HG02973 (cell line): Measurements from ENCODE around the gene AGTRAP.

Experiments
- ATAC-seq: cut with Tn5 transposase; IDR thresholded peaks from one replicate; pipeline ENCODE4 v1.9.1; 2021; ENCODE audit warnings: moderate library complexity; ENCODE audit not compliant: unreplicated experiment

The AGTRAP gene

GRCh38 chr1:11795238-11795890, 59.4 kb downstream of the AGTRAP start:
- no peak for ATAC-seq

DNA sequence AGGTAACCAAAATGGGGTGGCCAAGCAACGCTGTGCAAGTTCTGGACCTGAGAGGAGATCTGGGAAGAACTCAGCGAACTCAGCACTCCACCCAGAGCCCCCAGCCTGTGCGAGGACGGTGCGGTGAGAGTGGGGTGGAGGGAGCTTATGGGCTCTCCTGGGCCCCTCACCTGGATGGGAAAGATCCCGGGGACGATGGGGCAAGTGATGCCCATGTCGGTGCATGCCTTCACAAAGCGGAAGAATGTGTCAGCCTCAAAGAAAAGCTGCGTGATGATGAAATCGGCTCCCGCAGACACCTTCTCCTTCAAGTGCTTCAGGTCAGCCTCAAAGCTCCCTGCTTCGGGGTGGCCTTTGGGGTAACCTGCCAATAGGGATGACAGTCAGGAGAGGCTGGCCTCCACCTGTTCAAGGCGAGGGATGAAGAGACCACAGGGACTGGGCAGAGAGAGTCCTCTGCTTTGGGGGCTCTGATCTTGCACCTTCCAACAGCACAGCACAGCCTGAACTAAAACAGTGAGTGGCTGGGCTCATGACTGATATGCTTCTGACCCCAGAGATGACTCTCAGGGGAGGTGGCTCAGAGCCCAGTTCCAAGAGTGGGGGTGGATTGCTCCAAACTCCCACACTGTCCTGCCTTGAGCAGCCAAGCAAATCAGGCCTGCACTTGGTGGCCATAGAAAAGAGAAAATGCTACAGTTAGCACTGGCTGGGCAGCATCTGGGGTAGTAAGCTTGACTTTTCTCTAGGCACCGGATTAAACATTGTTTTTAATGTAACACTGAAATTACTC, 60.3 kb downstream of the AGTRAP start:
- ATAC-seq, result no peak

DNA sequence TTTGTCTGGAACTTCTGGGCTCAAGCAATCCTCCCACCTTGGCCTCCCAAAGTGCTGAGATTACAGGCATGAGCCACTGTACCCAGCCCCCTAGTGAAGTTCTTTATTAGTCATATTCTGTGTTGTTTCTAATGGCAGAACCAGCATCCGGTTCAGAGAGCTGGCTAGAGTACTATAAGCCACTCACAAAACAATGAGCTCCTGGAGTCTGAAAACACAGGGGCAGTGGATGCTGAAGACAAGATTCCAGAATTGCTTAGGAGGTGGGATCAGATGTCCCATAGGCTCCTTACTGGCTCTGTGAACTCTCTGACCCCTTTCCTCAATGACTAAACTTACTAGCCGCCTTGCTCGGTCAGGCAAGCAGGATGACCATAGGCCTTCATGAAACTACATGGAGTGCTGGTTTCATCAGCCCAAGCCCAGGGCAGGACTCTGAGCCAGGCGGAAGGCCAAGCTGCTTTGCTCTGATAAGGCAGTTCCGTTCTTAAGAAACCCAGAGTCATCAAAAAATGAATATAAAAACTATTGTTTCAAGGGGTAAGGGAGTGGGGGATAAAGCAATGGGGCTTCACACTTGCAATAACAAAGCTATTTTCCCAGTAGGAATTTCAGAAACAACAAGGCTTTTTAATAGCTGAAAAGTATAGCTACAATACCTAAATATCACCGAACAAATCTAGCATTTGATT, 61.7 kb downstream of the AGTRAP start:
- no peak for ATAC-seq

DNA sequence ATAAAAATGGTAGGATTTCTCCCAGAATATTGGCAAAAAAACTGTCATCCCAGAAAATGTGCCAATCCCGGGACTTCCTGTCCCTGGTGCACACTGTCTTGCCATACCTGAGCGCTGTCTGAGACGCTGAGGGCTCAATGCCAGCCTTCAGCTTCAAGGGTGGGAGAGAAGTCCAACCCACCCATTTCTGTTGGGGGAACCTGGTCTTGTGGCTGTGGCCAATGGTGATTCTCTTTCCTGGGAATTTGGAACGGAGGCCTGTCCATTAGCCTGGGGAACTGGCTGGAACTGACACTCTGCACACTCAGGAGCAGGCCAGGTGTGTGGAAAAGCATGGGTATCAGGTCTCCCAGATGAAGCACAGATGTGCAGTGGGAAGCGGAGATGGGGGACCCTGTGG, 63.2 kb downstream of the AGTRAP start:
- no peak for ATAC-seq

DNA sequence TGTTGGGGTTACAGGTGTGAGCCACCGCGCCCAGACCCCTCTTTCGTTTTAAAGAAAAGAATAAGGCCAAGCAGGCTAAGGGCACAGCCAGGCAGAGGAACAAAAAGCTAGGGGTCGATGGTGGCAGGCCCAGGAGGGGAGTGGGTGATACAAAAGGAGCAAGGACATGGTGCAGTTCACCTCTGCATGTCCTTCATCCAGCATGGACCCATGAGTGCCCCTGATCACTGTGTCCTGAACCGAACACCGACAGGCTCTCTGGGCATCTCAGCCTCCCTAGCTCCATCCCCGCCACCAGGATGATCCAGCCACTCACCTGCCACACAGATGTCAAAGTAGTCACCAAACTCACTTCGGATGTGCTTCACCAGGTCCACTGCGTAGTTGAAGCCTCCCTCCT, 64.0 kb downstream of the AGTRAP start:
- ATAC-seq, result no peak

- no peak for ATAC-seq
These were observed 64.4 kb downstream of the AGTRAP start for GRCh38 chr1:11800391-11800755.
